HG03520 (cell line): ENCODE results near the gene NRCAM.

ENCODE experiments used
- ATAC-seq: cut with Tn5 transposase; IDR thresholded peaks from one replicate; pipeline ENCODE4 v1.9.1; 2021; ENCODE audit warnings: mild to moderate bottlenecking, moderate library complexity; ENCODE audit not compliant: unreplicated experiment

The NRCAM gene

DNA sequence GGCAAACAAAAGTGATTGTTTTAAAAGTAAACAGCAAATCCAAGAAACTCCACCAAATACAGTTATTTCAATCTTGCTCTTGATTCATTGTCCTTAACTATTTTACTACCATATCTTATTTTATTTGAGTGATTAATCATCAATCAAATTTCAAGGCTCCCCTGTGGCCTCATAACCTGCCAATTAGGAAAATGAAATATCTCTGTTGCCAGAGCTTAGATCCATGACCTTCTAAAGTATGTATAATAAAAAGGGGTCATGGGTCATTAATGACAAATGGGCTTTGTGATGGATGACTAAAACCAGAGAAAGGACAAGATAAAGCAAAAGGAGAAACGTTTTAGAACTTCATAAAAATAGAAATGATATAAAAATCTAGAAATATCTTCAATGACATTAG lies 28.5 kb downstream of the NRCAM start:
- ATAC-seq, result no peak

DNA sequence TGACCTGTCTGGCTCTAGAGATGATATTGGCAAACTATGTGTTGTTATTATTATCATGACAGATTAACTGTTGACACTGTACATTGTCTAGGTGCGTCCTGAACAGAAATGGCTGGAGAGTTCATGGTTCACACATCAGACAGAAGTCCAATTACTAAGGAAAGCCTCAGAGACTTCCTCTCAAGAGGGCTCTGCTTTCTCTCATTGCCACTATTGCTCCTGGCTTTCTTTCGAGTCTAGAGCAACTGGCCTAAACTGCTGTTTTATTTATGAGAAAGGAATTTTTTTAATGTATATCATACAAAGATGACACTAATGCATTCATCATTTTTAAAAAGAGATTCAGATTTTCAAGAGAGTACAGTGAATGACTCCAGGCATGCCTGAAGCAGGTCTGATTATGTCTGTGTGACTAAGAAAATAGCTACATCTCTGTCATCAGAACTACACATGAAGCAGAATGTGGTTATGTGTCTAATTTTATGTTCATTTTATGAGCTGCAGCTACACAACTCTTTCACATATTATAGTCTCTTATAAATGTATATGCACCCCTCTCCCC lies 30.4 kb downstream of the NRCAM start:
- no peak for ATAC-seq

DNA sequence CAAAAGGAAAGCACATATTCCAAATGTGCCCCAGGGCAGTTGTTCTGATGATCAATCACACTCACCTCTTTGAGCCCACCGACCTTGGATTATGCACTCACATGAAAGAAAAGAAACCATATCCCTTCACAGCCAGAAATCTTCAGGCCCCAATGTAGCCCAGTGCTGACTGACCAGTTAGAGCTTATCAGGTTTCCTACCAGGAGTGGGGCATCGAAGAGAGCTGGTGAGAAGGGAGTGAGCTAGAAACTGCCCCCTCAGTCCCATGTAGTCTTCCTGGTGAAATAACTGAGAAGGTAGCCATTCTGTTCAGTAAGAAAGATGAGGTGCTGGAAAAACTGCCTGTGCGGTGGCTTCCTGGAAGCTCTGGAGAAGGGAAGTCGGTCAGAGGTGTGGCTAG lies 32.2 kb downstream of the NRCAM start:
- ATAC-seq, result no peak

DNA sequence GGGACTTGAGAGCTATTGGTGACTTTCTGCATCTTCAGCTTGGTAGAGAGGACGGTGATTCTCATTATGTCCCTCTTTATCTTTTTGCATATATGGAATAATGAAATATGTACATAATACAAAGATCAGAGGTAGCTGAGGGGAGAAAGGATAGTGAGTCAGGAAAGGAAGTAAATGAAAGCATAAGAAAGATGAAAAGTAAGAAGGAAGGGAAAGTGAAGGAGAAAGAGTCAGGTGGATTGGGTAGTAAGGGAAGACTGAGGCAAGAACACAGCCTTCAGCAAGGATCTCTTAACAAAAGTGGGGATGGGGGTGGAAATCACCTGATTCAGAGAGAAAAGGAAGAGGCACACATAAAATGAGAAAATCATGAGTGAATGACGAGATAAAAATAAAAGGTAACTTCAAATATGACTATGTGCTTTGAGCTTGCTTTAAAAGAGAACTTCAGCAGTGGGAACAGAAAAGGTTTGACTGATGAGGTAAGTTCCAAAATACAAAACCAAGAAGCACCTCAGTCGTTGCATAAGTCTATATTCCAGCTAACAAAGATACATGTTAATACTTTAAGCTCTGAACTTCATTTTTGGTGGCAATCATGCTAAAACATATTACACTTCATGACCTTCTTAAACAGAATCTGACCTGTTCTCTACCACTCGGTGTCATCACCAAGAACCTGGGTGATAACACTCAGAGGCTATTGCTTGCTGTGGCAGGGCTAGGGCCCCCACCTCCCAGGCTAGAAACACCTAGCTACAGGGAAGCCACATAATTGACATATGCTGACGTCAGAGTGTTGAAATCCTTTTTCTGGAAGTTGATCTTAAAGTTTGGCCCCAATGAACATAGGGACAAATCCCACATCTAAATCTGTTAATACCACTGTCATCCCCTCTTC lies 32.9 kb downstream of the NRCAM start:
- ATAC-seq, result no peak

DNA sequence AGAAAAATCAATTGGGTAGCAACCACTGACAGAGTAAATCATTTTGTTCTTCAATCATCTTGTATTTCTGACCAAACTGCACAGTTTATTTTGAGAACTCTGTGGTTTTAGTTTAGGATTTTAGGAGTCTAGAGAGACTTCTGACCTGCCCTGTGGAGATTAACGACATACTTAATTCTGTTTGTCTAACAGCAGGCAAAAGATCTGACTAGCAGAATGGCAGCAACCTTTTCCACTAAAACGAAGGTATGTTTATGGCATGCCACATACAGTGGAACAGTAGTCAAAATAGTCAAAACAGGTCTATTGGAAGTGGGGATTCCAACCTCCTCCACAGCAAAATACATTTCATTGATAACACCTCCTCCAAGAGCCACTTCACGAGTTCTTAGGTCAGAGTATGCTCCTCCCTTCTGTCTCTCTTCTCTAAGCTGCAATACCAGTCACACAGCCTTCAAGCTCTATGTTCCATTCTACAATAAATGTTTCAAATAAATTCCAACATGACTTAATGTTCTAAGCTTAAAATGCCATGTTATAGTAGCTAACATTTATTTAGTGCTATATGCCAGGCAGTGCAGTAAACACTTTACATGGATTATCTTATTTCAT lies 34.4 kb downstream of the NRCAM start:
- ATAC-seq, result no peak

DNA sequence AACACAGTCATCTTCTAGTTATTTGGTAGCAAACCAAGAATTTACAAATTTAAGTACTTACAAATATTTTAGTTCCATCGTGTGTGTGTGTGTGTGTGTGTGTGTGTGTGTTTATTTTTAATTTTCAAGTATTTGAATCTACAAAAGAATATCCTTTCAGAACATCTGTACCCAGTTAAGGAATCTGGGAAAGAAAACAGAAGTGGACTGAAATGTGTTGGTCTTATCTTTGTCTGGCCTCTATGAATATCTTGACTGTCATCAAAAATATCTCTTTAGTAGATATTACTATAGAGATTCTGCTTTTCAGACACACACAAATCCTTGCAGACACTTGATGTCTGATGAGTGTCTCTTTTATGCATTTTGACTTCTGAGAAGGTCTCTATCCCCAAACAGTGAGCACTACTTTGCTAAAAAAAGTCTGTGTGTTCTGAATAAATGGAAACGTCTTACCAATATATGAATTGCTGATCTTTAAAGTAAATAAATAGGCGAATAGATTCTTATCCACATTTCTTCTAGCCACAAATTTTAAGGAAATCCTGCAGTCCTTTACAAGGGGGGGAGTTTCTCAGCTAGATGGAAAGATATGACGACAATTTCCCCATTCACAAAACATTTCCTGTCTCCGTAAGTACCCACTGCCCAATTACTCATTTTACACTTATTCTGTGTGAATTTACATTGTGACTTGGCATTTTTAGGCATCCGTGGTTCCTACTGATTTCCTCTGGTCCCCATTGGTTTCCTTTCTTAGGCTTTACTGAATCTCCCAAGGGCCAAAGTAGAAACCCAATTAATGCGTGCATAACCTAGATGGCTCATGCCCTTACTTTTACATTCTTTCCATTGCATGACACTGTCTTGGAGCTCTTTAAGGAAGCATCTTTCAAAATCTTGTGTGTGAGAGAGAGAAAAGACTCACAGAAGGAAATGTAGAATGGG lies 36.0 kb downstream of the NRCAM start:
- ATAC-seq, result no peak

DNA sequence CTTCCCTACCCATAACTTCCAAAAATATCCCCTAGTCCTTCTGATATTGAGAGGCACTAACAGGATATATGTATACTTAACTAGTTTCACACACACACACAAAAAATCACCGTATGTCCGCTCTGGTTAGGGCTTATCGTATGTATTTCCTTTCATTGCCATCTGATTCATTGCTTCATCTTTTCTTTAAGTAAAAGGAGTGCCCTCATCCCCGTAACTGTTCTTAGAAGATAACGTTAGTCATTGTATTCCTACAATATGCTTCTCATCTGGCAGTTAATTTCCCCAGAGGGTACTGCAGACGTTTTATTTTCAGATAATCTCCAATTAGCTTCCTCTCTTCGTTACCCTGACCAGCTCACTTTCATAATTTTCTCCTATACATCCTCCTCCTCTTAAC lies 37.3 kb downstream of the NRCAM start:
- no peak for ATAC-seq

DNA sequence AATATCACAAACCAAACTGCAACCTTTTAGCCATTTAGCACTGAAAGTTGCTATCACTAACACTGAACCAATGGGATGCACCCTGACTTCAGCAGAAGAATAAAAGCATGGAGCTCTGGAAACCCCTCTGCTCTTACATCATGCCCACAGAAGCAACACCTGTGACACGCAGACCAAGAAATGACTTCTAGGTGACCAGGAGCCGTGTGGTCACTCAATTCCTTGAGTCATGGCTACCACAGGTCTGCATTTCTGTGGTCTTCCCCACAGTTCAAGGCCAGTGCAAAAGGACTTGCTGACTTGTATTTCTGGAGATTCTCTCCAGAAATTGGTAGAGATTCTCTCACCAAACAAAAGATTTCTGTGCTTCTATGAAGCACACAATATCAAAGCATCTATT lies 38.3 kb downstream of the NRCAM start:
- no peak for ATAC-seq

DNA sequence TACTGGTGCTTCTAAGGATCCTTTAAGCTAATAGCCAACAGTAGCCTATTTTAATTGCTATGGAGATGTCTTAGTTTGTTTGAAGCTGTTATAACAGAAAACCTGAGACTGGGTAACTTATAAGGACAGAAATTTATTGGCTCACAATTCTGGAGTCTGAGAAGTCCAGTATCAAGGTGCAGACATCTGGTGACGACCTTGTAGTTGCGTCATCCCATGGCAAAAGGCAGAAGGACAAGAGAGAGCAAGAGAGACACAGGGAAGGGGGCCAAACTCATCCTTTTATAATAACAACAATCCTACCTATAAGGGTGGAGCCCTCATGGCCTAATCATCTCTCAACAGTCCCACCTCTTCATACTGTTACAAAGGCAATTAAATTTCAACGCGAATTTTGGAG lies 39.1 kb downstream of the NRCAM start:
- ATAC-seq, result no peak

DNA sequence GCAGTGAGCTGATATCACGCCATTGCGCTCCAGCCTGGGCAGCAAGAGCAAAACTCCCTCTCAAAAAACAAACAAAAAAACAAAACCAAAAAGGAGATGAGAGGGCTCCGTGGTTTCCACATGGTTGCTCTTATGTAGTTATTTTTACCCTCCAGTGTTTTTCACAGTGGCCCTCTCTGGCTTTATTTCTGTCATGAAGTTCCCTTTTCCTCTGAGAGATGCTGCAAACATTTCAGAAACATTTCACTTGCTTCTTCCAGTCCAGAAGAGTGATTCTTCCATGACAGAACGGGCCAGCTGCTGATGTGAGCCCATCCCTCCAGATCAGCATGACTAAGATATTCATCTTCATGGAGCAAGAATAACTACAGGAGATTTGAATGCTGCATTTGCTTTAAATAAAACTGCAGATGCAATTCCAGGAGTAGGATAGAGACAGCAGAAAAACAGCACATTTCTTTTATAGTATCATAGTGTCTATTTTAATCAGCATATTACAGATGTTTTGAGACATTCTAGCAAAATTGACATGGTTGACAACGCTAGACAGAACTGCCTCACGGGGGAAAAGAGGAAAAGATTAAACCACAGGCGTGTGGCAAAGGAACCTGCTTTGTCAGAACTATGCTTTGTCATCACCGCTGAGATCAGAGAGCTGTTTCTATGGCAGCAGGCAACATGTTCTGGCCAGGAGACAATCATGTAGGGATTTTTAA lies 40.3 kb downstream of the NRCAM start:
- peak; percentile 81 for ATAC-seq

DNA sequence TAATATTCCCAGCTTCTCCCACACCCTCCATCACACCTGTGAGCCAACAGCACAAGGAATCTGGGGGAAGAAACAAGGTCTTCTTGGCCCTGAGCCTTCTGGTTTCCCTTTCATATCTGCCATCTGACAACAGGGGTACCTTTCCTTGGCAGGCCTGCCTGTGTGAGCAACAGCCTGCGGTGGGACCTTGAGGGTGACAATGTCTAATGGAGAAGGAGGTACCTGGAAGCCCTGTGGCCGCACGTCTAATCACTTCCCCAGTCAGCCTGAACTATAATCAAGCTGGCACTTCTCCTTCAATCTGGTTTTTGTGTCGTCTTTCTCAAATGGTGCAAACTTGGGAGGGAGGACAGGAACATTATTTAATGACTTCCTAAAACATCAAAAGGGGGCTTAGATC lies 41.2 kb downstream of the NRCAM start:
- ATAC-seq, result no peak

DNA sequence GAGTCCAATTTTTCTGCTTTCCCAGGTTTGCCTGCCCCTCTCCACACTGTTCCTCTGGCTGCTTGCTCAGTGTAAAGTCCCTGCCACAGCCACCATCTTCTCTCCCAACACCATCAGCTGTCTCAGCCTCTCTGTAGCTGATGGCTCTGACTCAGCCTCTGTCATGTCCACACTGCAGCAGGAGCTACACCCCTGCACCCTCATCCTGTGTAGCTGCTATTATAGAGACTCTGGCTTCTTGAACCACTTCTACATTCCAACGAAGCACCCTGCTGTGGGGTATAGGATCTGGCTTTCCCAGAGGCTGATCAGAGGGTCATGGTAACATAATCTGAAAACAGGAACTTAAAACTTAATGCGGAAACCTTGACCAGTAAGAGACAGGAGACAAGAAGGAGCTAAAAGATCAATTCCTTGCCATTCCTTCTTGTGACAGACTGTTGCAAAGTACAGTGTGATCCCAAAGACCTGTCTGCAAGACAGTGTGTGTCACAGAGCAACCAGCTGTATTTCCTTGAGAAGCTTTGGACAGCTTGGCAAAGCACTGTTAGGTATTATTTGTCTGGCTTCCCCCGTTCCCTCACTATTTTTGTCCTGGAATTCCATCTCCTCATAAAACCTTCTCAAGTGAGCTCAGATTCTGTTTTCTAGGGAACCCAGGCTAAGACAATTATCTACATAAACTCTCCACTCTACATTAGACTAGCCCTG lies 42.3 kb downstream of the NRCAM start:
- no peak for ATAC-seq

DNA sequence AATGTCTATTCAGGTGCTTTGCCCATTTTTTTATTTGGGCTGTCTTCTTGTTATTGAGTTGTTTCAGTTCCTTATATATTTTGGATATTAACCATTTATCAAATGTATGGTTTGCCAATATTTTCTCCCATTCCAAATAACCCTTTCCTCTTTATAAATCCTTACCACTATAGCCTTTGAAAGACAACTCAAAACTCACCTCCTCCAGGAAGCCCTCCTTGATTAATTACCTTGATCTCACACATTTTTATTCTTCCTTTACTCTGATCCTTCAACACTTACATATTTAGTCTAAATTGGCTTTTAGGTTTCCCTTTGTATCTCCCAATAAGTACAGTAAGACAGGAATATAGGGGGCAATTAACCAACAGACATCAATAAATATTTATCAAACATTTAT lies 42.9 kb downstream of the NRCAM start:
- ATAC-seq, result no peak

DNA sequence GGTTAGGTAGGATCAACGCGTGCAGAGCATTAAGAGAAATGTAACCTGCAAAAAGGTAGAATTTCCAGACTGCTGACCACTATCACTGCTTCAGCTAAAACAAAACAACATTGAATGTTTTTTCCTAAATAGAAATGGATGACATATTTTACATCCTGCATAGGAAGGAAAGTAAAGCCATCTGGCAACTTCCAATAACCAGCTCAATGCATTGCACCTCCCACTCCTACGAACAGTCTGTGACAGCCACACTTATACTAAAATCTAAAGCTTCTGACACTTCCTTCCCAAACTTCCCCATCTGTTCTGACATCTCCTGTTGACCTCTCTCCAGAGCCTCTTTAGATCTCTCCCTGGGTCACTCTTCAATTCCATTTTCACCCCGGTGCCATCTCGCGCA lies 47.1 kb downstream of the NRCAM start:
- no peak for ATAC-seq

DNA sequence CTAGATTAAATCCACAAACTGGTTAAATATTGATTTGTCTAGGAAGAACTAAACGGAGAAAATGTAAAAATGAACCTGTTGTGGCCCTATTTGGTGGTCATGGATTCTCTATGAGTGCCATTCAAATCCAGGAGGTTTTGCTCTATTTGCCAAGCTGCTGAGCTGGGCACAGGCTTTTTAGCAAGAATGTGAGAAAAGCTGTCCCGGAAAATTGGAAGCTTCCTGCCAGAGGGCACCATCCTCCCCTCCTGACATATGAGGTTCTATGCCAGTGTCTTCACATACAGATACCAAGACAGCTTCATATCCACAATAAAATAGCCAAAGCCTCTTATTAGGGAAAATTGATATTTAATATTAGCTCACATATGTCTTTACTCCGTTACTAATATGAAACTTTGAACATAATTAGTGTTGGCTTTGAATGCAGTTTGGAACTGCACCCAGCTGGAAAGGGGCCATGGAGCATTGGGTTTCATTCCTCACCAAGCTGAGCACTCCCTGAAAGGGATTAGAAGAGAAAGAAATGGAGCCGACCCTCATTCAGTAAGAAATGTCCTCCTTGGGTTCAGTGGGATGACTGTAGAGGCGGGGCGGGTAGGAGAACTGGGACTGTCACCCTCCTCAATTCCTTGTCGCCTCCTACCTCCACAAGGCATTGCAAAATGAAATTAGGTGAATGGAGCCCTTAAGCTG lies 47.8 kb downstream of the NRCAM start:
- ATAC-seq, result no peak

DNA sequence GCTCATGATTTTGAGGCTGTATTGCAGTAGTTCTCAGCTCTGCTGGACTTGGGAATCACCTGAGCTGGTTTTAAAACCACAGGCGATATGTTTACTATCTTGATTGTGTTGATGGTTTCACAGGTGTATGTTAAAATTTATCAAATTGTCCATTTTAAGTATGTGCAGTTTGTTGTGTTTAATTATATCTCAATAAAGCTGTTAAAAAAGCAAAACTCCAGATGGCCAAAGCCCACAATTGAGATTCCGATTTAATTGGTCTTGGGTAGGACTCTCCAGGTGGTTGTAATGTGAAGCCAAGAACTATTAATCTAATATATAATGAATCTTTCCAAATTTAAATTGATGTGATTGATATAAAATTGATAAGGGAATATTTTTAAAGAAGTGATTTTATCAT lies 48.6 kb downstream of the NRCAM start:
- ATAC-seq, result no peak

DNA sequence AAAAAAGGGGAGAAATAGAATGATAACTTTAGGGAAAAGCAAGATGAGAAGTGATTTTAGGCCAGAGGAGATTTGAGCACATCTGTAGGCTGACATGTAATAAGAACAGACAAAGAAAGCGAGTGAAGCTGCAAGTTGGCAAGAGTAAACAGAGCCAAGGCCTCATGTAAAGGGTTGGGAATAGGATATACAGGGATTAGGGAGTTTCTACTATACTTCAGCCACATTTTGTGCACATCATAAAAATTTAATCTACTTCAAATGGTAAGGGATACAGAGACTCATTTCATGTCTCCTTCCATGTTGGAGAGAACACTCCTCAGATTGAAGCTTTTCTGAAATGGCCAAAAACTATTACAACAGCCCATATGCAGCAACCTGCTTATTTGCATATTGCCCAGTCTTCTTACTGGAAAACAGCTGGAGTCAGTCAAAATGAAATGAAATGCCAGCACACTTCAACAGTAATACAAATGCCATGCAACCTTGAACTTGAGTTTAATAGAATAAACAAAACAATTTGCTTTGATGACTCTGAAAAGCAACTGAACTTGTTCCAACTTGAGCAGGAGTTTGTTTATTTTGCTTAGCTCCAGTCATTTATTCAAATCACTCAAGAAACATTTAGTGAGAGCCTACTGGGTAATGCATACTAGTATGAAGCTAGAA lies 49.9 kb downstream of the NRCAM start:
- no peak for ATAC-seq

DNA sequence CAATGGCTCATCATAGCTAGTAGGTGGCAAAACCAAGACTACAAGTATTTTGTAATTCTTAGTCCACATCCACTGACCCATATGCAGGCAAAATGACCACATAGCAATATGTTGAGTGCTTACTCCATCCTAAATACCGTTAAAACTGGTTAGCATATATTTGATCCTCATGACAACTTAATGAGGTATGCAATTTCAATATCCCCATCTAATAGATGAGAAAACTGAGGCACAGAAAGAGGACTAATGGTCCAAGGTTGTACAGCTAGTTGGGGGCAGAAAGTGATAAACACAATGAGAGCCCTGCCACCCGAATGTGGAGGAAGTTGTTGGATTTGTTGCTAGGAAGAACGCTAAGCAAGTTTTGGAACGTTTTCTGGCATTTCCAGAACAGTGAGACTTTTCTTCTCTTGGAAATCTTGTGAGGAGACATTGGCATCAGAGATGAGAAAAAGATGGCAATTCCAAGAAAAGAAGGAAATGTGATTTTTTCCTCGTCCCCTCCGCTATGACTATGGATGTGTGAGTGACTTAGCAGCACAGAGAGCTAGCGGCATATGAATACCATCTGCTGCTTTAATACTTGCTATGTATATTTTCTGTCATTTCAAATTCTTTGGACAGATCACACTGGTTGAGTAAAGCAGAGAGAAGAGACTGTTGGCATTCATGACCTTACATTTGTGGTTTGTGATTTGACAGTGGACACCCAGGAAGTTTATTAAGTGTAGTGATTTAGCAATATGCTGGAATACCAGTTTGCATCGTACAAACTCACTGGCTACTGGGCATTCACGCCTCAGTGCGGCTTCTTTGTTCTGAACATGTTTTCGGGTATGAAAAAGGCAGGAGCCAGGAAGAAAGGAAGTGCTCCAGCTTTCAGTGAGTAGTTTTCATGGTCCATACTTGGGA lies 51.5 kb downstream of the NRCAM start:
- no peak for ATAC-seq
